GM12878 (cell line): ENCODE results near the gene HELZ. TPM values are rescaled to one million over a fixed set of nuclear protein-coding genes. Genes with fewer than 3 reads are reported as not detected.

ENCODE experiments used
- ATAC-seq: fragments of 200-7000 bp; cut with Tn5 transposase; 3 replicates; pipeline ENCODE4 v1.9.1; 2020; ENCODE audit warnings: mild to moderate bottlenecking, moderate library complexity
- BruUV-seq: library from RNA; stranded (reverse); fragments of 400-500 nt; replicated peaks from 2 replicates; lab custom pipeline; 2021; lab: Mats Ljungman, UMichigan
- CTCF ChIA-PET: fragments of 300-600 bp; sonication (Branson Sonifier 250); formaldehyde crosslinking; extraction: SDS; loops from one replicate; lab custom pipeline; 2021; ENCODE audit warnings: inconsistent platforms; lab: Yijun Ruan, JAX
- POLR2A ChIA-PET: fragments of 350-600 bp; formaldehyde crosslinking; extraction: SDS; loops from one replicate; lab custom pipeline; 2021; ENCODE audit warnings: inconsistent platforms; lab: Charles Lee
- RAD21 ChIA-PET: fragments of 300-600 bp; sonication (Branson Sonifier 250); formaldehyde crosslinking; loops from one replicate; lab custom pipeline; 2023; ENCODE audit warnings: antibody characterized with exemption; ENCODE audit not compliant: unreplicated experiment; lab: Charles Lee
- SMC1A ChIA-PET: fragments of 300-600 bp; sonication (Branson Sonifier 250); formaldehyde crosslinking; loops from one replicate; lab custom pipeline; 2023; ENCODE audit not compliant: unreplicated experiment, uncharacterized antibody; lab: Charles Lee
- DNase-seq: peaks from one replicate; pipeline ENCODE4 v3.0.0-alpha.2; 2011; ENCODE audit warnings: low read depth, low spot score
- FAIRE-seq: peaks from 3 replicates; lab custom pipeline; 2011; peaks lifted over from hg19 to GRCh38; lab: Jason Lieb, UNC
- H2AFZ ChIP-seq: 2 replicates; pipeline ENCODE4 v1.6.0; 2011; ENCODE audit warnings: low read depth, low read length, control low read depth; ENCODE audit not compliant: control insufficient read depth
- H3K27ac ChIP-seq: 2 replicates; pipeline ENCODE4 v1.5.1; 2011; ENCODE audit warnings: control low read depth; ENCODE audit not compliant: control insufficient read depth, insufficient read depth
- H3K27me3 ChIP-seq, 2 experiments: replicated peaks in 1 of 2; 2 replicates each; pipeline versions ENCODE4 v1.6.0 to v1.6.1; 2011; ENCODE audit warnings: low read length in 1 of 2; ENCODE audit not compliant: control insufficient read depth in 2 of 2, insufficient read depth in 2 of 2
- H3K36me3 ChIP-seq, 2 experiments: 2 replicates each; pipeline ENCODE4 v1.5.1; 2011; ENCODE audit warnings: low read length in 1 of 2; ENCODE audit not compliant: control insufficient read depth in 2 of 2, insufficient read depth in 2 of 2
- H3K4me1 ChIP-seq: 2 replicates; pipeline ENCODE4 v1.6.1; 2011; ENCODE audit warnings: mild to moderate bottlenecking, low read length, moderate library complexity, mixed read lengths; ENCODE audit not compliant: control insufficient read depth, insufficient read depth
- H3K4me2 ChIP-seq: 2 replicates; pipeline ENCODE4 v1.6.0; 2011; ENCODE audit warnings: control low read depth; ENCODE audit not compliant: control insufficient read depth, insufficient read depth
- H3K4me3 ChIP-seq: fragments of 200-600 bp; sonication (generic); 2 replicates; pipeline ENCODE4 v1.5.1; 2016
- H3K79me2 ChIP-seq: 2 replicates; pipeline ENCODE4 v1.6.0; 2011; ENCODE audit warnings: low read length; ENCODE audit not compliant: control insufficient read depth, insufficient read depth
- H3K9ac ChIP-seq: 2 replicates; pipeline ENCODE4 v1.8.0; 2011; ENCODE audit warnings: low read length, control low read depth, mixed read lengths; ENCODE audit not compliant: control insufficient read depth, insufficient read depth
- H3K9me3 ChIP-seq: replicated peaks from 3 replicates; pipeline ENCODE4 v1.5.1; 2011; ENCODE audit warnings: mild to moderate bottlenecking, low read length; ENCODE audit not compliant: control insufficient read depth, insufficient read depth
- H4K20me1 ChIP-seq: 2 replicates; pipeline ENCODE4 v1.6.0; 2011; ENCODE audit not compliant: control insufficient read depth, insufficient read depth
- BCLAF1 ChIP-seq: fragments of 450-650 bp; IDR thresholded peaks from 2 replicates; pipeline ENCODE4 v1.6.1; 2017; ENCODE audit warnings: antibody characterized with exemption, mild to moderate bottlenecking, moderate library complexity
- CUX1 ChIP-seq: IDR thresholded peaks from 2 replicates; pipeline ENCODE4 v1.6.1; 2012; ENCODE audit warnings: improper control_type of control experiment, low read depth, low read length; ENCODE audit not compliant: insufficient replicate concordance
- FOXK2 ChIP-seq: fragments of 450-650 bp; IDR thresholded peaks from 2 replicates; pipeline ENCODE4 v1.6.1; 2017; ENCODE audit warnings: mild to moderate bottlenecking, moderate library complexity
- IKZF1 ChIP-seq: fragments of 450-650 bp; conservative IDR thresholded peaks from 2 replicates; pipeline ENCODE4 v1.6.1; 2017; ENCODE audit warnings: antibody characterized with exemption, mild to moderate bottlenecking
- MLLT1 ChIP-seq: fragments of 450-650 bp; IDR thresholded peaks from 2 replicates; pipeline ENCODE4 v1.6.1; 2016; ENCODE audit warnings: mild to moderate bottlenecking
- NFYB ChIP-seq: IDR thresholded peaks from 2 replicates; pipeline ENCODE4 v1.6.1; 2011; ENCODE audit warnings: low read depth, mild to moderate bottlenecking, low read length, improper control_type of control experiment, moderate library complexity; ENCODE audit not compliant: insufficient read depth
- USF1 ChIP-seq: IDR thresholded peaks from 2 replicates; pipeline ENCODE4 v1.6.1; 2011; ENCODE audit warnings: borderline replicate concordance, low read depth, mild to moderate bottlenecking, moderate library complexity, mixed read lengths, low read length; ENCODE audit not compliant: insufficient read depth; ENCODE audit errors: extremely low read length
- ZNF274 ChIP-seq: IDR thresholded peaks from one replicate; pipeline ENCODE4 v1.8.0; 2011; ENCODE audit not compliant: insufficient read length, insufficient read depth
- ZNF384 ChIP-seq: IDR thresholded peaks from 2 replicates; pipeline ENCODE4 v1.6.1; 2012; ENCODE audit warnings: low read depth, mild to moderate bottlenecking, low read length, improper control_type of control experiment, borderline replicate concordance
- WGBS: methylation state at CpG from one replicate; pipeline ENCODE4 v1.1.6; 2016; ENCODE audit warnings: low lambda C conversion rate; ENCODE audit not compliant: insufficient replicate concordance, insufficient coverage; ENCODE audit errors: missing lambda C conversion rate; 5-methylcytosine and 5-hydroxymethylcytosine counted together
- in situ Hi-C: fragments of 300-500 bp; cut with MboI; formaldehyde crosslinking; loops from 9 replicates; pipeline ENCODE4 v1.14.3; 2018; ENCODE audit warnings: mixed read lengths
- intact Hi-C: fragments of 100-400 bp; cut with micrococcal nuclease; formaldehyde crosslinking; loops from one replicate; pipeline ENCODE4 v1.14.2; 2022; ENCODE audit not compliant: unreplicated experiment
- polyA plus RNA-seq, 11 experiments: library from polyadenylated mRNA; depleted of rRNA in 4 of 11; unstranded in 6 of 11; stranded (reverse) in 5 of 11; fragments of >200 nt; fragmentation: Nextera tagmentation in 4 of 11; fragmentation: Illumina TruSeq in 1 of 11; extraction: Ambion mirVana in 4 of 11; extraction: Trizol in 1 of 11; gene quantifications; 1 replicate in 1 of 11; 2 replicates in 10 of 11; pipeline versions ENCODE4 v1.2.1 to v1.2.3, GENCODE V29; 2011 to 2016; ENCODE audit warnings: inconsistent platforms in 2 of 11, missing spikeins in 2 of 11, low read depth in 1 of 11
- total RNA-seq, 4 experiments: library from RNA; depleted of rRNA in 3 of 4; stranded (reverse); fragments of >200 nt in 3 of 4; fragmentation: Illumina TruSeq in 1 of 4; extraction: Trizol in 1 of 4; gene quantifications; 2 replicates each; pipeline versions ENCODE4 v1.2.1 to v1.2.3, GENCODE V29; 2013 to 2021

HELZ gene
- total and polyA plus RNA-seq, 10 of the 15 experiments (the other 5 are each of a cell fraction or from before 2014, with no cell fraction given), result 1.5 to 36.8 (median 19.1) TPM

GRCh38 chr17:67068999-67069398 is 176.0 kb downstream of the HELZ start:
- FAIRE-seq, result no peak
- H3K79me2 ChIP-seq, result no peaks in the 10 kb centered on the region
- H3K27me3 ChIP-seq, result no peaks in the 10 kb centered on the region
- ChIA-PET RAD21 (interaction anchor here (0.8 kb wide), 1 partner anchor 12 kb away, joined by 3 read pairs; no protein-coding TSS in a partner anchor), SMC1A (interaction anchor here (0.9 to 1.3 kb wide), 4 partner anchors 8 to 112 kb away, joined by 3 to 7 read pairs (median 4); no protein-coding TSS in a partner anchor), POLR2A (interaction anchor here (1.6 kb wide), 1 partner anchor 11 kb away, joined by 4 read pairs; no protein-coding TSS in a partner anchor), CTCF (interaction anchor here (1.4 to 1.6 kb wide), 2 partner anchors 10 to 13 kb away, joined by 6 to 7 read pairs; no protein-coding TSS in a partner anchor)
- in situ Hi-C loops, result no loop called here
- DNase-seq, result no peak
- H3K4me1 ChIP-seq, result no peaks in the 10 kb centered on the region
- no peak overlapping the region for H3K4me3 ChIP-seq
- WGBS, result 52% methylated on average over 3 of the region's 3 CpGs
- no TSS peak for BruUV-seq
- H3K4me2 ChIP-seq, result no peak overlapping the region
- intact Hi-C loops, result no loop called here
- ATAC-seq, result no peak
- no peak overlapping the region for H3K9ac ChIP-seq
- no peaks in the 10 kb centered on the region for H4K20me1 ChIP-seq
- H2AFZ ChIP-seq, result no peak overlapping the region
- H3K36me3 ChIP-seq, result no peaks in the 10 kb centered on the region
- no peak overlapping the region for H3K27ac ChIP-seq
- no peaks in the 10 kb centered on the region for H3K9me3 ChIP-seq
- TF ChIP-seq MLLT1 (no peak), ZNF384 (no peak), CUX1 (no peak), NFYB (no peak), USF1 (no peak), IKZF1 (no peak), FOXK2 (no peak), BCLAF1 (no peak), ZNF274 (no peak)
